ENCODE data around the gene MBD6.
A peak's percentile ranks its signal among the peaks of the same experiment; 100 is the strongest.
"Not testable (repeated sequence)": the region's sequence is repeated elsewhere in the genome, so short reads cannot be mapped to it uniquely, and the experiment has no call there.

Gene MBD6

GRCh38 chr12:57489157-57489641, 33.4 kb upstream of the MBD6 start:
- no peak for DNase-seq (ENCODE audit: low read depth)
- in situ Hi-C loops (cut with HindIII; ENCODE audit: low sequenced_read_pairs) = no loop called here
- peak overlapping the region; percentile 98 for H3K4me3 ChIP-seq (ENCODE audit: low read depth, low read length)

GRCh38 chr12:57490126-57490525, 32.5 kb upstream of the MBD6 start:
- H3K4me3 ChIP-seq (ENCODE audit: low read depth, low read length) = no peak overlapping the region
- DNase-seq (ENCODE audit: low read depth) = no peak
- in situ Hi-C loops (cut with HindIII; ENCODE audit: low sequenced_read_pairs) = no loop called here
- no peak for TF ChIP-seq CTCF (IDR thresholded peaks at IDR 0.05; ENCODE audit: low read depth, low read length, missing control alignments)

More at GRCh38 chr12:57489157-57489641, 33.4 kb upstream of the MBD6 start:
- no peak for TF ChIP-seq CTCF (IDR thresholded peaks at IDR 0.05; ENCODE audit: low read depth, low read length, missing control alignments)

- peak; percentile 10 for TF ChIP-seq CTCF (IDR thresholded peaks at IDR 0.05; ENCODE audit: low read depth, low read length, missing control alignments)
- in situ Hi-C loops (cut with HindIII; ENCODE audit: low sequenced_read_pairs) = no loop called here
- no peak overlapping the region for H3K4me3 ChIP-seq (ENCODE audit: low read depth, low read length)
- no peak for DNase-seq (ENCODE audit: low read depth)
Measured at GRCh38 chr12:57491393-57492280, 31.0 kb upstream of the MBD6 start.

GRCh38 chr12:57495051-57495701, 27.4 kb upstream of the MBD6 start:
- H3K4me3 ChIP-seq (ENCODE audit: low read depth, low read length); in situ Hi-C loops (cut with HindIII; ENCODE audit: low sequenced_read_pairs); DNase-seq (ENCODE audit: low read depth): not testable (repeated sequence)

- no peak overlapping the region for H3K4me3 ChIP-seq (ENCODE audit: low read depth, low read length)
- no peak for TF ChIP-seq CTCF (IDR thresholded peaks at IDR 0.05; ENCODE audit: low read depth, low read length, missing control alignments)
- in situ Hi-C loops (cut with HindIII; ENCODE audit: low sequenced_read_pairs) = no loop called here
- DNase-seq (ENCODE audit: low read depth) = no peak
Measured at GRCh38 chr12:57496822-57497221, 25.8 kb upstream of the MBD6 start.

- no peak for DNase-seq (ENCODE audit: low read depth)
- in situ Hi-C loops (cut with HindIII; ENCODE audit: low sequenced_read_pairs) = no loop called here
- no peak for TF ChIP-seq CTCF (IDR thresholded peaks at IDR 0.05; ENCODE audit: low read depth, low read length, missing control alignments)
- H3K4me3 ChIP-seq (ENCODE audit: low read depth, low read length) = no peak overlapping the region
Measured at GRCh38 chr12:57497223-57498131, 25.1 kb upstream of the MBD6 start.

Measured in astrocyte of the cerebellum (primary cell).